Measurements from ENCODE around the gene PLCB3.
"Not testable (repeated sequence)": the region's sequence is repeated elsewhere in the genome, so short reads cannot be mapped to it uniquely, and the experiment has no call there.

Gene PLCB3

GRCh38 chr11:64237484-64237951 is 13.8 kb upstream of the PLCB3 start:
- DNase-seq, result no peak

GRCh38 chr11:64238076-64238475 is 13.3 kb upstream of the PLCB3 start:
- no peak for DNase-seq

GRCh38 chr11:64238999-64239398 is 12.3 kb upstream of the PLCB3 start:
- no peak for DNase-seq

GRCh38 chr11:64239662-64240434 is 11.5 kb upstream of the PLCB3 start:
- DNase-seq, result peak; percentile 25

- peak; percentile 98 for DNase-seq
Measured at GRCh38 chr11:64240435-64241240, 10.7 kb upstream of the PLCB3 start, which contains the start of gene FKBP2. Gene FKBP2, plus strand, starts transcription at chr11:64241095. Its CDS starts 1,293 bp downstream, at chr11:64242388.

- peak; percentile 100 for DNase-seq
Measured at GRCh38 chr11:64241241-64241490, 10.2 kb upstream of the PLCB3 start.

- DNase-seq, result peak; percentile 43
Measured at GRCh38 chr11:64241491-64242374, 9.6 kb upstream of the PLCB3 start.

- DNase-seq, result no peak
Measured at GRCh38 chr11:64243236-64243854, 8.0 kb upstream of the PLCB3 start.

- DNase-seq, result no peak
Measured at GRCh38 chr11:64244107-64244506, 7.2 kb upstream of the PLCB3 start.

GRCh38 chr11:64244966-64245365 is 6.4 kb upstream of the PLCB3 start:
- no peak for DNase-seq

GRCh38 chr11:64245401-64245796 is 5.9 kb upstream of the PLCB3 start:
- peak; percentile 27 for DNase-seq

GRCh38 chr11:64245797-64246620 is 5.3 kb upstream of the PLCB3 start:
- DNase-seq, result peak; percentile 88

- DNase-seq, result not testable (repeated sequence)
Measured at GRCh38 chr11:64246621-64246870, 4.8 kb upstream of the PLCB3 start.

- DNase-seq, result peak; percentile 88
Measured at GRCh38 chr11:64246871-64247728, 4.2 kb upstream of the PLCB3 start, which contains the start of gene PPP1R14B. Gene PPP1R14B, minus strand, starts transcription at chr11:64246943. Its CDS starts 270 bp downstream, at chr11:64246673.

GRCh38 chr11:64247729-64248531 is 3.4 kb upstream of the PLCB3 start:
- no peak for DNase-seq

GRCh38 chr11:64248578-64248977 is 2.8 kb upstream of the PLCB3 start:
- DNase-seq, result no peak

GRCh38 chr11:64249038-64249437 is 2.3 kb upstream of the PLCB3 start:
- DNase-seq, result no peak

- no peak for DNase-seq
Measured at GRCh38 chr11:64249563-64250414, 1.5 kb upstream of the PLCB3 start.

GRCh38 chr11:64250415-64251015 is 815 bp upstream of the PLCB3 start:
- DNase-seq, result no peak

All from activated CD4-positive, alpha-beta T cell treated with anti-CD3 and anti-CD28 coated beads for 48 hours (primary cell).